HG02938 (cell line): ENCODE measurements around the gene KNTC1.
"Not testable (repeated sequence)": the region's sequence is repeated elsewhere in the genome, so short reads cannot be mapped to it uniquely, and the experiment has no call there.

Experiments used
- ATAC-seq: cut with Tn5 transposase; IDR thresholded peaks from one replicate; pipeline ENCODE4 v1.9.1; 2021; ENCODE audit warnings: mild to moderate bottlenecking, moderate library complexity; ENCODE audit not compliant: unreplicated experiment

Gene KNTC1

GRCh38 chr12:122635471-122635870 is 108.4 kb downstream of the KNTC1 start:
- no peak for ATAC-seq

GRCh38 chr12:122643207-122643805 is 116.3 kb downstream of the KNTC1 start:
- no peak for ATAC-seq

GRCh38 chr12:122646517-122647217 is 119.6 kb downstream of the KNTC1 start:
- ATAC-seq = peak; percentile 81

- no peak for ATAC-seq
Measured at GRCh38 chr12:122651520-122652224, 124.6 kb downstream of the KNTC1 start.

GRCh38 chr12:122653291-122653690 is 126.2 kb downstream of the KNTC1 start:
- not testable (repeated sequence) for ATAC-seq

- no peak for ATAC-seq
Measured at GRCh38 chr12:122656298-122656697, 129.2 kb downstream of the KNTC1 start.

GRCh38 chr12:122659579-122659978 is 132.5 kb downstream of the KNTC1 start:
- no peak for ATAC-seq

GRCh38 chr12:122661246-122661645 is 134.2 kb downstream of the KNTC1 start:
- ATAC-seq = no peak

GRCh38 chr12:122661938-122662337 is 134.9 kb downstream of the KNTC1 start:
- no peak for ATAC-seq

GRCh38 chr12:122665349-122665748 is 138.3 kb downstream of the KNTC1 start:
- ATAC-seq = no peak

GRCh38 chr12:122665759-122666158 is 138.7 kb downstream of the KNTC1 start:
- ATAC-seq = no peak

- no peak for ATAC-seq
Measured at GRCh38 chr12:122668268-122668667, 141.2 kb downstream of the KNTC1 start.

- no peak for ATAC-seq
Measured at GRCh38 chr12:122669397-122670070, 142.5 kb downstream of the KNTC1 start.

GRCh38 chr12:122672515-122672914 is 145.5 kb downstream of the KNTC1 start:
- no peak for ATAC-seq
